HG02870 (cell line): ENCODE results near the gene MTHFS.
"Not testable (repeated sequence)": the region's sequence is repeated elsewhere in the genome, so short reads cannot be mapped to it uniquely, and the experiment has no call there.

Experiments used
- ATAC-seq: cut with Tn5 transposase; IDR thresholded peaks from one replicate; pipeline ENCODE4 v1.9.1; 2021; ENCODE audit warnings: mild to moderate bottlenecking, moderate library complexity; ENCODE audit not compliant: unreplicated experiment

MTHFS gene

GRCh38 chr15:79916502-79917132 is 19.8 kb upstream of the MTHFS start:
- ATAC-seq = no peak

- not testable (repeated sequence) for ATAC-seq
Observed at GRCh38 chr15:79915776-79916501, 19.1 kb upstream of the MTHFS start.

GRCh38 chr15:79914728-79915127 is 17.9 kb upstream of the MTHFS start:
- no peak for ATAC-seq

GRCh38 chr15:79909556-79910335 is 12.9 kb upstream of the MTHFS start:
- ATAC-seq = not testable (repeated sequence)

GRCh38 chr15:79904271-79904670 is 7.5 kb upstream of the MTHFS start:
- ATAC-seq = no peak

- ATAC-seq = no peak
Observed at GRCh38 chr15:79903626-79904025, 6.8 kb upstream of the MTHFS start.

- no peak for ATAC-seq
Observed at GRCh38 chr15:79903144-79903543, 6.3 kb upstream of the MTHFS start.

- no peak for ATAC-seq
Observed at GRCh38 chr15:79901958-79902357, 5.1 kb upstream of the MTHFS start.

GRCh38 chr15:79900818-79901378 is 4.1 kb upstream of the MTHFS start:
- not testable (repeated sequence) for ATAC-seq

GRCh38 chr15:79900087-79900486 is 3.3 kb upstream of the MTHFS start:
- ATAC-seq = no peak

- ATAC-seq = not testable (repeated sequence)
Observed at GRCh38 chr15:79898786-79899185, 2.0 kb upstream of the MTHFS start.

GRCh38 chr15:79898369-79898768 is 1.6 kb upstream of the MTHFS start:
- ATAC-seq = no peak

- ATAC-seq = no peak
Observed at GRCh38 chr15:79897701-79898113, 893 bp upstream of the MTHFS start.

GRCh38 chr15:79897380-79897678 is 515 bp upstream of the MTHFS start:
- no peak for ATAC-seq

- ATAC-seq = no peak
Observed at GRCh38 chr15:79896131-79896633, 632 bp downstream of the MTHFS start.

GRCh38 chr15:79887054-79887930 is 9.5 kb downstream of the MTHFS start:
- ATAC-seq = no peak

- no peak for ATAC-seq
Observed at GRCh38 chr15:79886124-79886523, 10.7 kb downstream of the MTHFS start.

GRCh38 chr15:79884204-79884596 is 12.6 kb downstream of the MTHFS start:
- no peak for ATAC-seq

GRCh38 chr15:79883579-79884203 is 13.1 kb downstream of the MTHFS start:
- ATAC-seq = no peak

GRCh38 chr15:79881668-79882067 is 15.1 kb downstream of the MTHFS start:
- ATAC-seq = no peak
